ENCODE measurements around the gene DEGS2.
A peak's percentile ranks its signal among the peaks of the same experiment; 100 is the strongest.
"Not testable (repeated sequence)": the region's sequence is repeated elsewhere in the genome, so short reads cannot be mapped to it uniquely, and the experiment has no call there.

The DEGS2 gene

GRCh38 chr14:100180671-100181070 is 21.2 kb upstream of the DEGS2 start:
- DNase-seq (ENCODE audit: low read depth, low spot score): not testable (repeated sequence)

GRCh38 chr14:100178691-100179090 is 19.2 kb upstream of the DEGS2 start:
- no peak for DNase-seq (ENCODE audit: low read depth, low spot score)

DNA sequence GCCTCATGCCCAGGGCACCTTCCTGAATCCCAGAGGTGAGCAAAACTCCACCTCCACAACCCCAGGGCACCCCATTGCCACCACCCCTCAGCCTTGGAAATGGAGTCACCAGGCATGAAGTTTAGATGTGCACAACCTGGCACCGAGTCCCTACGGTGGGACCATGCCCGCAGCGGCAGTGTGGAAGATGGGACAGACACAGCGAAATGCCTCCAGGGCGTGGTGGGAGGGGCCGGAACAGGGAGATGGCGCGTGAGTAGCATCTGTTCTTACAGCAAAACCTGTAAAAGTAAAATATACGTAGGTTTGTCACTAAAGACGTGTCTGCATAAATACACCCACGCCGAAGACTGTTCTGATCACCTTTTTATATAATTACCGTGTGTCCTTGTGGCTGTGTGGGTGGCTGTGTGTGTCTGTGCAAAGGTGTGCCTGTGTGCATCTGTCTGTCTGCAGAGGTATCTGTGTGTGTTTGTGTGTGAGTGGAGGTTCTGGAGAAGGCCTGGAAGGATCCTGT is 17.4 kb upstream of the DEGS2 start:
- DNase-seq (ENCODE audit: low read depth, low spot score): no peak

DNA sequence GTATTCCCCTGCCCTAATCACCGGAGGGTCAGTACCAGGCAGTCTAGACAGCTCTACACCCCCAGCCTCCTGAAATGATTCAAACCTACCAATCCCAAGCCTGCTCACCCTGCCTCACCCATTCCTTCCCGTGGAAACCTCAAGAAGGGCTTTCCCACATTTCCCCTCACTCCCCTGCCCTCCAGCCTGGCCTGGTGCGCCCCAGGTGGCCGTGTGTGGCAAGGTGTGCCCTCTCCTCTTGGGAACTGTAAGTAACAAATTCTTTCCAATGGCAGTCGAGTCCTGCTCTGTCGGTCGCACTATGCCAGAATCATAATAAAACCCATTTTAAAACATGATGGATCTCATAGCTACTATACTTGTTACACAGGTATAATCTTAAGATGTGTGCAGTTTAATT is 13.9 kb upstream of the DEGS2 start:
- no peak for DNase-seq (ENCODE audit: low read depth, low spot score)

- no peak for DNase-seq (ENCODE audit: low read depth, low spot score)
Measured at GRCh38 chr14:100172811-100173210, 13.4 kb upstream of the DEGS2 start.

DNA sequence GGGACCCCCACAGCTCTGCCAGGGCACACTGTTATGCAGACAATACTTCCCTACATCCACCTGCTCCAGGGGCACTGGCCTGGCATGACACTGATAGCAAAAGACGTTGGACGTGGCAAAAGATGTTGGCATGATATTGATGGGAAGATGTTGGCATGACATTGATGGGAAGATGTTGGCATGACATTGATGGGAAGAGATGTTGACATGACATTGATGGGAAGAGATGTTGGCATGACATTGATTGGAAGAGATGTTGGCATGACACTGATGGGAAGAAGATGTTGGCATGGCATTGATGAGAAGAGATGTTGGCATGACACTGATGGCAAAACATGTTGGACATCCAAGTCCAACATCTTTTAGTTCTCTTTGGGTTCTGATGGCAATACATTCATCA is 11.4 kb upstream of the DEGS2 start:
- no peak for DNase-seq (ENCODE audit: low read depth, low spot score)

DNA sequence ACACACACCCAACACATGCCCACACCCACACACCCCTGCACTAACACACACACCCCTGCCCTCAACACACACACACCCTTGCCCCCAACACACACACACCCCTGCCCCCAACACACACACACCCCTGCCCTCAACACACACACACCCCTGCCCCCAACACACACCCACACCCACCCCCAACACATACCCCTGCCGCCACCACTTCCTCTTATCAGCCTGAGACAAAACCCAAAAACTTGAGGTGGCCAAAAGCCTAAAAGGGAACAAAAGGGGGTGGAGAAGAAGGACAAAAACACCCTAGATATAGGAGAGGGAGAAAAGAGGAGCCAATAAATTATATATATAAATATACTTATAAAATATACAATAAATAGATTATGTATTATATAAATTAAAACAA is 9.1 kb upstream of the DEGS2 start:
- DNase-seq (ENCODE audit: low read depth, low spot score): no peak

DNA sequence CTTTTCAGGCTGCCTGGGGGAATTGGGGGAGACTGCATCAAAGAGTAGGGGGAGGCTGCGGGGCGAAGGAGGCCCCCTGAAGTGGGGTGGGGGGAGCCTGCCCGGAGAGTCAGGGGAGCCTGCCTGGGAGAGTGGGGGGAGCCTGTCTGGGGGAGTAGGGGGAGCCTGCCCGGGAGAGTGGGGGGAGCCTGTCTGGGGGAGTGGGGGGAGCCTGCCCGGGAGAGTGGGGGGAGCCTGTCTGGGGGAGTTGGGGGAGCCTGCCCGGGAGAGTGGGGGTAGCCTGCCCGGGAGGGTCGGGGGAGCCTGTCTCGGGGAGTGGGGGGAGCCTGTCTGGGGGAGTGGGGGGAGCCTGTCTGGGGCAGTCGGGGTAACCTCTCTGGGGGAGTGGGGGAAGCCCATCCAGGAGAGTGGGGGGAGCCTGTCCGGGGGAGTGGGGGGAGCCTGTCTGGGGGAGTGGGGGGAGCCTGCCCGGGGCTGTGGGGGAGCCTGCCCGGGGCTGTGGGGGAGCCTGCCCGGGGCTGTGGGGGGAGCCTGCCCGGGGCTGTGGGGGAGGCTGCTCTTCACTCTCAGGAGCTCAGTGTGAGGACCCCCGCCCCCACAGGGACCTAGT is 6.5 kb upstream of the DEGS2 start:
- DNase-seq (ENCODE audit: low read depth, low spot score): no peak

GRCh38 chr14:100165376-100165775 is 5.9 kb upstream of the DEGS2 start:
- no peak for DNase-seq (ENCODE audit: low read depth, low spot score)

GRCh38 chr14:100160534-100160916 is 1.1 kb upstream of the DEGS2 start:
- no peak for DNase-seq (ENCODE audit: low read depth, low spot score)

DNA sequence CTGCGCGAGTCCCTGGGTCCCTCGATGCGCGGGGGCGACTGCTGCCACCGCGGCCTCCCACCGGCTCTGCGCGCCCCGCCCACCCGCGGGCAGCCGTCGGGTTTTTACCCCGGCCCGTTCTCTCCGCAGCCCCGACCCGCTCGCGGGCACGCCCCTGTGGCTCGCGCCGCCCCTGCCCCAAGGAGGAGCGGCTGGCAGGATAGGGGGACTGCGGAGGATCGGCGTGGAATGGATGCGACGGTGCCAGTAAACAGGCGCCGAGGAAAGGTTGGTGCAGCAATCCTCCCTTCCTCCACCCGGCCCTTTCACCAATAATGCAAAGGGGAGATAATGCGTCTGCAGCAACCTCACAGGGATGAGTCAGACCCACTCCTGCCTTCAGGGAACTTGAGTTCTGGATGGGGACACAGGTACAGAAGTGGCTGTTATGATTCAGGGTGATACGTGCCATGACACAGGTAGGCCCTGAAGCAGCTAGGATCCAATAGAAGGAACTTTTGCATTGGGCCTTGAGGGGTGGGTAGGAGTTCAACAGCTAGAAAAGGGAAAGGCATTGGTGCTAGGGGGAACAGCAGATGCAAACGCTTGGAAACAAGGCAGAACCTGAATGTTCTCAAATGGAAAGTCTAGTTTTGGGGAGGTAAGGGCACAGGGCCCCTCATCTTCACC is 554 bp upstream of the DEGS2 start:
- DNase-seq (ENCODE audit: low read depth, low spot score): no peak

- DNase-seq (ENCODE audit: low read depth, low spot score): no peak
Measured at GRCh38 chr14:100158566-100159093, 815 bp downstream of the DEGS2 start.

DNA sequence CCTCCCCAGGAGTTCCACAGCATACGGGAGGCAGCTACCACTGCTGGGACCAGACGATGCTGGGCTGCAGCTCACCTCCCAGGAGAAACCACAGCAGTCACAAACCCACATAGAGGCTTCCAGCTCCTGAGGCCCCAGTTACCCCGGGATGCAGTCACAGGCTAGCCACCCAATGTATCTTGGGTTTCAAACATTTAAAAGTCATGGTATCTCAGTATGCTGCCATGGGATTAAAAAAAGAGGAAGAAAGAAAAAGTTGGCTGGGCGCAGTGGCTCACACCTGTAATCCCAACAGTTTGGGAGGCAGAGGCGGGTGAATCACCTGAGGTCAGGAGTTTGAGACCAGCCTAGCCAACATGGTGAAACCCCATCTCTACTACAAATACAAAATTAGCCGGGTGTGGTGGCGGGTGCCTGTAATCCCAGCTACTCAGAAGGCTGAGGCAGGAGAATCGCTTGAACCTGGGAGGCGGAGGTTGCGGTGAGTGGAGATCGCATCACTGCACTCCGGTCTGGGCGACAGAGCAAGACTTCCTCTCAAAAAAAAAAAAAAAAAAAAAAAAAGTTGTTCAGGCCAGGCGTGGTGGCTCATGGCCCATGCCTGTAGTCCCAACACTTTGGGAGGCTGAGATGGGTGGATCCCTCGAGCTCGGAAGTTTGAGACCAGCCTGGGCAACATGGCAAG is 1.8 kb downstream of the DEGS2 start:
- not testable (repeated sequence) for DNase-seq (ENCODE audit: low read depth, low spot score)

- no peak for DNase-seq (ENCODE audit: low read depth, low spot score)
Measured at GRCh38 chr14:100156776-100157175, 2.7 kb downstream of the DEGS2 start.

GRCh38 chr14:100155756-100156616 is 3.5 kb downstream of the DEGS2 start:
- DNase-seq (ENCODE audit: low read depth, low spot score): no peak

DNA sequence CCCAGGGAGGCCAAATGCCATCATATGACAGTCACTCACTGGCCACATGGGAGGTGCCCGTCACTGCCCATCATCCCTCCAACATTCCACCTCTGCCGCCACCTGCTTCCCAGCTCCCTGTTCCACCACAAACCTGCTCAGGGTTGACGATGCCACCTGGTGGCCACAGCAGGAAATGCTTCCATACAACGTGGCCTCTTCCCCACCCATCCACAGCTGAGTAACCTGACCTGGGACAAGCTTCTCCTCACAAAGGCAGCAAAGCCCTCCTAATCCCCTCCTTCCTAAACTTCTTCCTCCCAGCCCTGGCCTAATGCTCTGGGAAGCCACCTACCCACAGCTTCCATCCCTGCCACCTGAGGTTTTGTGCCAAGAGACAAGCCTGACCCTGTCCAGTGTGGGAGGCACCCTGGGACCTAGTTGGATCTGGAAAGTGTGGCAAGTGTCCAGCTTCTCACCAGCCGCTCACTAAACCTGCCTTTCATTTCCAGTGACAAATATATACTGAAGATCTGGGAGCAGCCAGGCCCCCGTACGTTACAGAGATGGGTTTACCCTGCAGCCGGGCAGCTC is 4.3 kb downstream of the DEGS2 start:
- DNase-seq (ENCODE audit: low read depth, low spot score): peak; percentile 77

DNA sequence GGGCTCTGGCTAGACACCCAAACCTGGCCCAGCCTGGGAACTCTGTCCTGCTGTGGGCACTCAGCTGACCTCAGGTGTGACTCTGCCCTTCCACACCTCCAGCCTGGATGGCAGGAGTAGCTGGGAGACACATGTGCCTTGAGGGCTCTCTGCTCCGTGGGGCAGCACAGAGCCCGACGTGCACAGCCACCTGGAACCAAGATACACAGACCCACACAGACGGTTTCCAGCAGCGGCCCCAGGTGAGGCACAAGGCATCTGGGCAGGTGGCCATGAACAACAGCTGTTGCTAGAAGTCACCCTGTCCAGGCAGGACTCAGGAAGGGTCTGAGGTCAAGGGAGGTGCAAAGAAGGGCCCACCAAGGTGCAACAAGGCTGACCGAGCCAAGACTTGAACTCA is 5.9 kb downstream of the DEGS2 start:
- no peak for DNase-seq (ENCODE audit: low read depth, low spot score)

DNA sequence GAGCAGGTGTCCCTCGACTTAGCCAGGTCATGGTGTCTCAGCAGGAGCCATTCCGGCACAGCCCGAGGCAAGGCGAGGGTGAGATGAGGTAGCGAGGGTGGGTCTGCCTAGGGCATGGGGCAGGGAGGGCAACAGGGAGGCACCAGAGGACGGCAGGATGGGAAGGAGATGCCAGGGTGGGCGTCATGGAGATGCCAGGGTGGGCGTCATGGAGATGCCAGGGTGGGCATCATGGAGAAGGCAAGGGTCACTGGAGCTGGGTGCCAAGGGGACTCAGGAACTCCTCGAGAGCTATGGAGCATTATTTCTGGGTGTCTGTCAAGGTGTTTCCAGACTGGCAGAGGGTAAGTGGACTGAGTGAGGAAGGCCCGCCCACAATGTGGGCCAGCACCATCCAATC is 7.4 kb downstream of the DEGS2 start:
- no peak for DNase-seq (ENCODE audit: low read depth, low spot score)

DNA sequence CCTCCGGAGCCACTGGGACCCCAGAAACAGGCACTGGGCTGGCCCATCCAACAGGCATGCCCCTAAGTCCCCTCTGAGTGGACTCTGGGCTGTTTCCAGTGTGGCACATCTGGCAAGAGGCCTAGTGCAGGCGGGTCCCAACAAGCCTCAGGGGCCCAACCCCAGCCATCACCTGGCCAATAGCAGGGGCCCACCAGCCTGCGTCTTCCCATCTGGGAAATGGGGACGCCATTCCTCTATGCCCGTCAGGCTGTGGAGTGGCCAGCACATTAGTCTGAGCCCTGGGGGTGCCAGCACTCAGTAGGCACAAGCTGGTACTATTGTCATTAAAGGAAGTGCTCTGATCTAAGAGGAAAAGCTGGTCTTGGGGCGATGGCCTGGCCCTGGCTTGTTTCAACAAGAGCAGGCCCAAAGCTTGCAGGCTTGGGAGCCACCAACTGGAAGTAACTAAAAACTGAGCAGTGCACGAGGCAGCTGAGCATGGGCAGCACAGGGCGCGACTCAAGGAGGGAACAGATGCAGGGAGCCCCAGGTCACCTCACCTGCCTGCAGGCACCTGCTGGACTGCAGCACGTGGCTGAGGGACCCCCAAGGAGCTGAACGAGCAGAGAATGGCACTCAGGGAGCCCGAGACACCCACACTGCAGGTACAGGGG is 8.4 kb downstream of the DEGS2 start:
- DNase-seq (ENCODE audit: low read depth, low spot score): no peak

DNA sequence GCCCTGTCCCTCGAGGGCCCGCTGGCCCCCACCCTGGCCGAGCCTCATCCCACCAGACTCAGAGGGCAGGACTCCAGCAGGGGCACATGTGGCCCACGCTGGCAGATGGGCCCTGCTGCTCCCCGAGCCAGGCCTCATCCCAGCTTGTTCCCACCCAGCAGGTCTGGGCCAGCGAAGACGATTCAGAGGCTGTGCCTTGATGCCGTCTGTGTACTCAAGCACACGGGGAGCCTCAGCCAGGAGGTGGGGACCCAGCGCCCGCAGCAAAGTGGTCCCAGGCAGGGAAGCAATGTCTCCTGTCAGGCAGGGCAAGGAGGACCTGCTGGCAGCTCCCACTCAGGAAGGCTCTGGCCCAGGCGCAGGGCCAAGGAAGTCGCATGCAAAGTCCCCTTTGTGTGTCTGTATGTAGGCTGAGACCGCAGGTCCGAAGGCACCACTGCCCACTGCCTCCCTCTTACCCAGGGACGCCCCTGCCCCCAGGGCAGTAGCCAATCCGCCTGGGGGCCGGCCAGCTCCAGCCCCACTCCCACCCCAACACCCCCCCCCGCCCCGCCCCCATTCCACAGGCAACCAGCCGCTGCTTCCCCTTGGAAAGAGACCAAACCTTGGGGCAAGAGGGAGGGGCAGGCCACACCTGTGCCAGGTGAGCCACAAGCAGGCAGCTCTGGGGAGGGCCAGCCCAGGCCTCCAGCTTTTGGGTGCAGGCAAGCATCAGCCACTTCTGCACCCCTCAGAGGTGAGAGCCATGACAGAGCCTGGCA is 9.4 kb downstream of the DEGS2 start:
- no peak for DNase-seq (ENCODE audit: low read depth, low spot score)
